GM12875 (cell line): Measurements from ENCODE around the gene TMEM263.
"Not testable (repeated sequence)": the region's sequence is repeated elsewhere in the genome, so short reads cannot be mapped to it uniquely, and the experiment has no call there.

ENCODE experiments used
- H3K4me3 ChIP-seq: one replicate; pipeline ENCODE4 v1.5.1; 2011; ENCODE audit warnings: low read depth, low read length, control low read depth
- TF ChIP-seq, protein P1 (sequence below): IDR thresholded peaks from 2 replicates; pipeline ENCODE4 v1.5.1; 2011; ENCODE audit warnings: low read depth, mild to moderate bottlenecking, control low read depth, inconsistent platforms, low read length, moderate library complexity, borderline replicate concordance; ENCODE audit not compliant: insufficient read depth

TMEM263 gene

DNA sequence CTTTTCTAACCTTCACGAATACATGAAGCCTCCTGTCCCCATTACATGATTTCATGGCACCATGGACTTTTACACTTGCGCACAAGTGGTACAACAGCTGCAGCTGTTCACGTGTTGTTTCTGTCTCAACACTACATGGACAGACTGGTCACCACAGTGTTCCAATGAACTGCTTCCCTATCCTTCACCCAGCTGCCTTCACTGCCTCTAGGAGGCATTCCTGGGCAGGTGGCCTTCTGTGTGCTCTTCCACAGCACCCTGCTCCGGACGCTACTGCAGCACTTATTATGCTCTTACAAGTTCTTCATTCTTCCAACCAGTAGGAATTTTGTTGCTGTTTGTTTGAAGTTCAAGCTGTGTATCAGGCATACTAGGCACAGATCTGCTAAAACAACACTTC, 29.8 kb downstream of the TMEM263 start:
- H3K4me3 ChIP-seq: no peak overlapping the region

DNA sequence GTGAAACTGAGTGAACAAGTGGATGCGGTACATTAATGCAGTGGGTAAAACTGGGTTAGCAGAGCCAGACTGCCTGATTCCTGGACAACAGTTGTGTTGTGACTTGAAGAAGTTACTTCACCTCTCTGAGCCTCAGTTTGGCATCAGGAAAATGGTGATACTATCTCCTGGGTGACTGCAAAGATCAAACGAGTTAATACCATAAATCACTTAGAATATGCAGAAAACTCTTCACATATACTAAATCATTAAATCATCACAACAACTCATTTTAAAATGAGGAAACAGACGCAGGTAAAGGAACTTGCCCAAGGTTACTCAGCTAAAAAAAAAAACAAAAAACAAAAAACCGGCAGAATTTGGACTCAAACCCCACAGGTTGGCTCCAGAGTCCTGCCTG, 30.4 kb downstream of the TMEM263 start:
- TF ChIP-seq, protein P1, sequence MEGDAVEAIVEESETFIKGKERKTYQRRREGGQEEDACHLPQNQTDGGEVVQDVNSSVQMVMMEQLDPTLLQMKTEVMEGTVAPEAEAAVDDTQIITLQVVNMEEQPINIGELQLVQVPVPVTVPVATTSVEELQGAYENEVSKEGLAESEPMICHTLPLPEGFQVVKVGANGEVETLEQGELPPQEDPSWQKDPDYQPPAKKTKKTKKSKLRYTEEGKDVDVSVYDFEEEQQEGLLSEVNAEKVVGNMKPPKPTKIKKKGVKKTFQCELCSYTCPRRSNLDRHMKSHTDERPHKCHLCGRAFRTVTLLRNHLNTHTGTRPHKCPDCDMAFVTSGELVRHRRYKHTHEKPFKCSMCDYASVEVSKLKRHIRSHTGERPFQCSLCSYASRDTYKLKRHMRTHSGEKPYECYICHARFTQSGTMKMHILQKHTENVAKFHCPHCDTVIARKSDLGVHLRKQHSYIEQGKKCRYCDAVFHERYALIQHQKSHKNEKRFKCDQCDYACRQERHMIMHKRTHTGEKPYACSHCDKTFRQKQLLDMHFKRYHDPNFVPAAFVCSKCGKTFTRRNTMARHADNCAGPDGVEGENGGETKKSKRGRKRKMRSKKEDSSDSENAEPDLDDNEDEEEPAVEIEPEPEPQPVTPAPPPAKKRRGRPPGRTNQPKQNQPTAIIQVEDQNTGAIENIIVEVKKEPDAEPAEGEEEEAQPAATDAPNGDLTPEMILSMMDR: no peak
- peak overlapping the region; percentile 70 for H3K4me3 ChIP-seq

More for the DNA sequence above, 29.8 kb downstream of the TMEM263 start:
- TF ChIP-seq, protein P1: no peak

DNA sequence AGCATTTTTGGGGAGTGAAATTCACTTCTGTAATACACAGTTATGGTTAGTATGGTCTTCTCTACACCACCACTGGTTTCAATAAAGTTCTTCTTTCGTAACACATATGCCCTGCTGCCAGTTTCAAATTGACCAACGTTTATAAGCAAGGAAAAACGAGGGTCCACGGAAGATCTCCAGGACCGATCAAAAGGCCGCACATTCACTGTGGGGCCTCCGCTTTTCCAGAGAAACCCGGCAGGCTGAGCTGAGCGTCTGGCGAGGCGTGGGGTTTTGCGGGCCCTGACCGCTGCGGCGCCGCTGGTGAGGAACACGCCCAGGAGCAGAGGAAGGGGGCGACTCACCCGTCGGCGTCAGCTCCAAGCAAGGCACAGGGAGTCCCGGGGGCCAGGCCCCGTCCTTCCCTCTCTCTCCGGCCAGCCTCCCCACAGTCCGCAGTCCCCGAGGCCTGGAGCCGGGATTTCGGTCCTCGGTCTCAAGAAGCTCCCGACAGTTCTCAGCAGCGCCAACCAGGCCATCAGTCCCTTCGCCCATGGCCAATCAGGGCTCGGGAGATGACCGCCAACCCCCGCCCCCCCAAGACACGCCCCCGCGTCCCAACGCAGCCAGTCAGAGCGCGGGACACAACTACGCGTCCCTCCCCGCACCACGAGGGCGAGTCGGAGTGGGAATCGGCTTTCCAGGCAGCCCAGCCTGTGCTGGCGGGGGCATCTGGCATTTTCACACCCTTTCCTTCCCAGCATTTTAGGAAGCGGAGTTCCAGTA, 31.1 kb downstream of the TMEM263 start, which contains the start of gene MTERF2:
Gene MTERF2, minus strand, starts transcription at position 522 of the 765 bp plus-strand sequence. CDS start 8,432 bp downstream, outside the sequence.
- H3K4me3 ChIP-seq: peak within 1 kb of the TSS; percentile 70
- TF ChIP-seq, protein P1: no peak

GRCh38 chr12:106987846-106988245, 32.1 kb downstream of the TMEM263 start:
- TF ChIP-seq, protein P1: no peak
- H3K4me3 ChIP-seq: no peak overlapping the region

DNA sequence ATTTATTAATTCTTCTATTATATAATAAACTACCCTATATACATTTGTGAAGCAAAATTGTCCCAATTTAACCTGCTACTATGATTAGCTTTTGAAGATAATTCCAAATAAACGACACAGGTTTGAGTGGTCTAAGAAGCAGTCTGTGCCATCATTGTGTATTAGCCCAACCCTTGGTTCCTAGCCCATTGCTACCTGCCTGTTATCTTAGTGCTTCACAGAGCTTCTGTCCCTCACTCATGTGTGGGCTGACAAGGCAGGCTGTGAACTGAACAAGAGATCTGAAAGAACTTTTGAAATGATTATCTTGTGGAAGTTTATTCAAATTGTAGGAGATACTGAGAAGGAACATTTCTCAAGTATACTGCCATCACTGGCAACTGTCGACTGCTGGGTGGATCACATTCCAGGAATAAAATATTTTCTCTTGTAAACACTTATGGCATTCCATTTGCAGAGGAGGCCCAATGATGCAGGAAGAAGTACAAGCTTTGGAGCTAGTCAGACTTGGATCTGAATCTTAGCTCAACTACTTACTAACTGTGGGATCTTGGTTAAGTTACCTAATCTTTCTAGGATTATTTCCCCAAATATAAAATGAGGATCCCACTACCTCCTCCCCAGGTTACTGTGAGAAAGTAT, 39.0 kb downstream of the TMEM263 start:
- TF ChIP-seq, protein P1: no peak
- no peak overlapping the region for H3K4me3 ChIP-seq

DNA sequence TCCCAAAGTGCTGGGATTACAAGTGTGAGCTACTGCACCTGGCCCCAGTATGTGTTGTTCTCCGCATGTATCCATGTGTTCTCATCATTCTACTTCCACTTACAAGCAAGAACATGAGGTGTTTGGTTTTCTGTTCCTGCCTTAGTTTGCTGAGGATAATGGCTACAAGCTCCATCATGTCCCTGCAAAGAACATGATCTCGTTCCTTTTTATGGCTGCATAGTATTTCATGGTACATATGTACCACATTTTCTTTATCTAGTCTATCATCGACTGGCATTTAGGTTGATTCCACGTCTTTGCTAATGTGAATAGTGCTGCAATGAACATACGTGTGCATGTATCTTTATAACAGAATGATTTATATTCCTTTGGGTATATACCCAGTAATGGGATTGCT, 40.4 kb downstream of the TMEM263 start:
- not testable (repeated sequence) for H3K4me3 ChIP-seq

GRCh38 chr12:106997916-106998315, 42.2 kb downstream of the TMEM263 start:
- H3K4me3 ChIP-seq: no peak overlapping the region
- TF ChIP-seq, protein P1: no peak
